ENCODE measurements around the gene FMC1.
A peak's percentile ranks its signal among the peaks of the same experiment; 100 is the strongest.
"Not testable (repeated sequence)": the region's sequence is repeated elsewhere in the genome, so short reads cannot be mapped to it uniquely, and the experiment has no call there.

The FMC1 gene

DNA sequence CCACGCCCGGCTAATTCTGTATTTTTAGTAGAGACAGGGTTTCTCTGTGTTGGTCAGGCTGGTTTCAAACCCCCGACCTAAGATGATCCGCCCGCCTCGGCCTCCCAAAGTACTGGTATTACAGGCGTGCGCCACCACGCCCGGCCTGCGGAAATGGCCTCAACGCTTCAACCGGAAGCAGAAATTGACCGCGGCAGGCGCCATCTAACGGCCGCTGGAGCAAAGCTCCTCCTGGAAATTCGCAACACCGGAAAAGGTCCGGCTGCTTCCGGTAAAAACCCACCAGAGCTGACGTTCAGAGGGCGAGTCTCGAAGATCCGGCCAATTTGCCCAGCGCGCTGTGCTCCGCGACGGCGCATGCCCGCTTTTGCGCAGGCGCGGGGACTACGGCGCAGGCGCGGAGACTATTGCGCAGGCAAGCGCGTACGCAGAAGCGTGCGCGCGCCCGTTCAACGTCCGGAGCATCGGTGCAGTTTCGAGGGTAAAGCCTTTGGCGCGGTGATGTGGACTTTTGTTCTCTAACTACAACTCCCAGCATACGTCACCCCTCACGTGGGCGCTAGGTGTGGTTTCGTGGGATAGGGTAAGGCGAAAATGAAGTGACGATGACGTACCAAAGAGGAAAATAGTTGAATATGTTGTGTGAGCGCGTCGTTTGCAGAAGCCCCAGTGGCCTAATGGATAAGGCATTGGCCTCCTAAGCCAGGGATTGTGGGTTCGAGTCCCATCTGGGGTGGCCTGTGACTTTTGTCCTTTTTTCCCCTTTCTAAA is 915 bp upstream of the FMC1 start:
- DNase-seq (ENCODE audit: low read depth), result peak; percentile 100

DNA sequence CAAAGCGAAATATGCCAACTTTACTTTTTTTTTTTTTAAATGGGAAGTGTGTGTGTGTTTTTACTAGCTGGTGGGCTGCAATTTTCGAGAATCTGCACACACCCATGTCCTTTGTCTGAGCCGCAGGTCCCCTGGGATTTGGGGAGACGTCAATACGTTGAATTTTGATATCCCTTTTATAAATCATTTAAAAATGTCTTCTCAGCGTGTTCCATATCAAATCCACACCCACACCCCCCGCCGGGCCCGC is 404 bp upstream of the FMC1 start:
- DNase-seq (ENCODE audit: low read depth), result no peak

GRCh38 chr7:139341776-139342226 is 664 bp downstream of the FMC1 start:
- DNase-seq (ENCODE audit: low read depth), result no peak

DNA sequence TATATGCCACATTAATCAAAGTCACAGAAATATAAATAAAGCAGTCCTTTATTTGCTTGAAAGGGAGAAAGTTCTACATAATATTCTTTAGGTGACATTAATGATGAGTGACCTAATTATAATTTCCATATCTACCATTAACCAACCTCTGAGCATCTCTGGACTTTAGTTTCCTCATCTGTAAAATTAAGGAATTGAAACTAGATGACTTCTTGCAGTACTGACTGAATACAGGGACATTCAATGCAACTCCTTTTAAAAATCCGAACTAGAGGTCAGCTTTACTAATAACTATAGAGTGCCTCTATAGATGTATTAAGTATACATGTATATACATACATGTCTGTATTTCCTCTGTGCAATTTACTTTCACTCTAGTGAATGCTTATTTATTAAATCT is 3.9 kb downstream of the FMC1 start:
- DNase-seq (ENCODE audit: low read depth), result no peak

DNA sequence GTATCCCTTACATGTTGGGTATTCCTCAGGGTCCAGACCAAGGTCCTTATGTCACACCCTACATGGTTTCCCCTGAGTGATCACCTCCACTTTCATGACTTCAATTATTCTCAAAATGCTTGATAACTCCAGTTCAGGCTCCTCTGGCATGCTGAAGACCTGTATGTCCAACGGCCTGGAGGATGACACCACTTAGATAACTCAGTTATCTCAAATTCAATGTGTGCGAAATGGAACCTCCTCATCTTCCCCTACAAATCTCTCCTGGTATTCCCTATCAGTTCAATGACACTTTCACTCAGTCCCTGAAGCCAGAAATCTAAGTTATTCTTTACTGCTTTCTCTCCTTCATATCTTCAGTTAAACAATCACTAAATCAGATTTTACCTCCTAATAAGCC is 9.9 kb downstream of the FMC1 start:
- no peak for DNase-seq (ENCODE audit: low read depth)

DNA sequence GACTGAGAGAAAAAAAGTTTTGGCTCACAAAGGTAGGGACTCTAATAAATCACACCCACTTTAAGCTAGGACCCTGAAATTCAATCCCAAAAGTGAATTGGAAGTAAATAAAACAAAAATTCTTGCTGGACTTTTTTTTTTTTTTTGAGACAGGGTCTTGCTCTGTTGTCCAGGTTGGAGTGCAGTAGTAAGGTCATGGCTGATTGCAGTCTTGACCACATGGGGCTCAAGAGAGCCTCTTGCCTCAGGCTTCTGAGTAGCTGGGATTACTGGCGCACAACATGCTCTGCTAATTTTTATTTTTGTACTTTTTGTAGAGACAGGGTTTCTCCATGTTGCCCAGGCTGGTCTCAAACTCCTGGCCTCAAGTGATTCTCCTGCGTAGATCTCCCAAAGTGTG is 13.6 kb downstream of the FMC1 start:
- no peak for DNase-seq (ENCODE audit: low read depth)

DNA sequence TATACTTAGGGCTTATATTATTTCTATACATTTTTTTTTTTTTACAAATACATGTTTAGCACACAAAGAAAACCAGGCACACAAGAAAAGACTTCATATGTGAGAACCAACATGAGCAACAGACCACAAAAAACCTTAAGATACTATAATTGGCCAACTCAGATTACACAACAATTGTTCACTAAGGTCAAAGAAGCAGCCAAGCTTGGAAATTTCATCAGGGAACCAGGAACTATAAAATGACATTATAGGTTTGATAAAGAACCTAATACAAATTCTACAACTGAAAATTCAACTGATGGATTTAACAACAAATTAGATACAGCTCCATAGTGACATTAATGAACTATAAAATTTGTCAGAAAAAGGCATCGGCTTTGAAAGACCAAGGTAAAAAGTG is 14.2 kb downstream of the FMC1 start:
- no peak for DNase-seq (ENCODE audit: low read depth)

DNA sequence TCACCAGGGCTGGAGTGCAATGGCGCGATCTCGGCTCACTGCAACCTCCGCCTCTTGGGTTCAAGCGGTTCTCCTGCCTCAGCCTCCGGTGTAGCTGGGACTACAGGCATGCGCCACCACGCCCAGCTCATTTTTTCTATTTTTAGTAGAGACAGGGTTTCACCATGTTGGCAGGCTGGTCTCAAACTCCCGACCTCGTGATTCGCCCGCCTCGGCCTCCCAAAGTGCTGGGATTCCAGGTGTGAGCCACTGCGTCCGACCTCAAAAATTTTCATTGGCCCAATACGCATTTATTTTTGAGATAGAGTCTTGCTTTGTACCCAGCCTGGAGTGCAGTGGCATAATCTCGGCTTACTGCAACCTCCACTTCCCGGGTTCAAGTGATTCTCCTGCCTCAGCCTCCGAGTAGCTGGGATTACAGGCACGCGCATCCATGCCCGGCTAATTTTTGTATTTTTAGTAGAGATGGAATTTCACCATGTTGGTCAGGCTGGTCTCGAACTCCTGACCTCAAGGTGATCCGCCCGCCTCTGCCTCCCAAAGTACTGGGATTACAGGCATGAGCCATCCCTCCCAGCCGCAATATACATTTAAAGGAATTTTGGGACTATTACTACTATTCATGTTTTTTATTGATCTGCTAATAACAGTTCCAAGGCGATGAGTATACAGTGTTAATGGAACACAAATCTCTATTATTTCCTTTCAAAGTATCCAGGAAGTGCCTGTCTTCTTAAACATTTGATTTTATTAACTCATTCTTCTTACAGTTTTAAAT is 16.8 kb downstream of the FMC1 start:
- DNase-seq (ENCODE audit: low read depth), result not testable (repeated sequence)

DNA sequence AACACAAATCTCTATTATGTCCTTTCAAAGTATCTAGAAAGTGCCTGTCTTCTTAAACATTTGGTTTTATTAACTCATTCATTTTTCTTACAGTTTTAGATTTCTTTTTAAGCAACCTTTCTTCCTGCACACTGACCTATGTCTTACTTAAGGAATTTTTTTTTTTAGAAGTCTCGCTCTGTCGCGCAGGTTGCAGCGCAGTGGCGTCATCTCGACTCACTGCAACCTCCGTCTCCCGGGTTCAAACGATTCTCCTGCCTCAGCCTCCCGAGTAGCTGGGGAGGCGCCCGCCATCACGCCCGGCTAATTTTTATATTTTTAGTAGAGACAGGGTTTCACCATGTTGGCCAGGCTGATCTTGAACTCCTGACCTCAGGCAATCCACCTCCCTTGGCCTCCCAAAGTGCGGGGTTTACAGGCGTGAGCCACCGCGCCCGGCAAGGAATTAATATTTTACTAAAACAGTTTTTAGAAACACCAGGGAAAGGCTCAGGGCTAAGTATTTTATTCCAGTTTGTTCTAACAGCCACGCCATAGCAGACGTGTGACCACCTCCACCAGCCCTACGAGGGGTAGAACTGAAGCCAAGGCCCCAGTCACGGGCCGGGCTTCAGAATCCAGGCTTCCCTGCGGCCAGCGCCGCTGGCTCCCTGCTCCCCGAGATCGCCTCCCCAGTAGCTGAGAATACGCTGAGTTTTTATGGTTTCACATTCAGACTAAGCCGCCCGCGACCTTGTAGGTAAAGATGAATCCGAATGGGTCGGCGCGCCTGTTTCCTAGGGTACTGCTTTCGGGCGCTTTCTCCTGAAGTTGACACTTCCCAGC is 17.6 kb downstream of the FMC1 start:
- peak; percentile 43 for DNase-seq (ENCODE audit: low read depth)

GRCh38 chr7:139359366-139360209 is 18.5 kb downstream of the FMC1 start, which contains the start of gene LUC7L2:
TSS of gene LUC7L2 (plus strand) at chr7:139359894. CDS start at chr7:139360262, 368 bp downstream.
- DNase-seq (ENCODE audit: low read depth), result peak; percentile 98

- DNase-seq (ENCODE audit: low read depth), result peak; percentile 91
Measured at GRCh38 chr7:139360210-139360947, 19.2 kb downstream of the FMC1 start.

DNA sequence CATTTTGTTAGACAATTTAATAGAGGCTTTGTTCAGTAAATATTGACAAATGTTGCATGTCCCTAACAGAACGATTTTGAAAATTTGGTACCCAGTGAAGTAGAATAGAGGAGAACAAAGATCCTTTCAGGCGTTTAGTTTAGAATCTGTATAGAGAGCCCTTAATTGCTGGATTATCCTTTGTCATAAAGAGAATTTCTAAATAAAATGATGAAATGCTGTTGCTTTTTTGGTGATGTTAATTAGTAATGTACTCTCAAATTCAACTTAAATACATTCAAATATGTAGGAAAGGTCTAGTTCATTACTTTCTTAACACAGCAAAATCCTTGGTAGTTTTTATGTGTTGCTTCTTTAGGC is 19.8 kb downstream of the FMC1 start:
- DNase-seq (ENCODE audit: low read depth), result no peak

DNA sequence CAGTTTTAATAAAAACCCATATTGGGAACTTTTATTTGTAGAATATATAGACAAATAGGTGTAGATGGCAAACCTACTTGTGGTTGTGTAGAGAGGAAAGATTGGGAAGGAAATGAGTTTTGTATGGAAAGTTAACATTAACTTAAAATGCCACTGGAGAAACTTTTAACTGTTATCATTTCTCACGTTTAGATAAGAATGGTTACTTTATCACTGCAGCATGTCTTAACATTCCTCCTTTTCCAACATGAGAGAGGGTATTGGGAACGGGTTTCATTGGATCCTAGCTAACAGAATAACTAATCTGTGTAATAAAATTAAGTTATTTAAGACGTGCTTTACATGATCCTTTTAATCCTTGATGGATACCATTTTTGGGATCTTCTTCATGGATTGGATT is 20.4 kb downstream of the FMC1 start:
- no peak for DNase-seq (ENCODE audit: low read depth)

GRCh38 chr7:139362302-139362701 is 21.2 kb downstream of the FMC1 start:
- DNase-seq (ENCODE audit: low read depth), result no peak

DNA sequence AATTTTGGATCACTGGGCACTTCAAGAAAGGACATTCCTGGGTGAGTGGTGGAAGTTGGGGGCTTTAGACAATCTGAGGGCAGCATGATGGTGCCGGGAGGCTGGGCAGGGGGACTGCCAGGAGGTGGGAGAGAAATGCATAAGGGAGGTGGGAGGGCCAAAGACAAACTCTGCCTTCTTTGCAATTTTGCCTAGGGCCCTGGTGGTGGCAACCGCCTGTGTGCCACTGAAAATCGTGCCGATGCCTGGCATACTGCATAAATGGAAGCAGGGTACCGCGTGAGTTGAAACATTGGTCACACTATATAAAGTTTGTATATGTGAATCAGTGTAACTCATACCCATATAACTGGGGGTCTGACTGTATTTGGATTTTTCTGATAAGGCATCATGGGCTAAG is 21.8 kb downstream of the FMC1 start:
- DNase-seq (ENCODE audit: low read depth), result no peak

- DNase-seq (ENCODE audit: low read depth), result no peak
Measured at GRCh38 chr7:139365336-139365735, 24.2 kb downstream of the FMC1 start.

- DNase-seq (ENCODE audit: low read depth), result no peak
Measured at GRCh38 chr7:139366400-139366799, 25.3 kb downstream of the FMC1 start.

- DNase-seq (ENCODE audit: low read depth), result no peak
Measured at GRCh38 chr7:139367438-139368155, 26.5 kb downstream of the FMC1 start.

DNA sequence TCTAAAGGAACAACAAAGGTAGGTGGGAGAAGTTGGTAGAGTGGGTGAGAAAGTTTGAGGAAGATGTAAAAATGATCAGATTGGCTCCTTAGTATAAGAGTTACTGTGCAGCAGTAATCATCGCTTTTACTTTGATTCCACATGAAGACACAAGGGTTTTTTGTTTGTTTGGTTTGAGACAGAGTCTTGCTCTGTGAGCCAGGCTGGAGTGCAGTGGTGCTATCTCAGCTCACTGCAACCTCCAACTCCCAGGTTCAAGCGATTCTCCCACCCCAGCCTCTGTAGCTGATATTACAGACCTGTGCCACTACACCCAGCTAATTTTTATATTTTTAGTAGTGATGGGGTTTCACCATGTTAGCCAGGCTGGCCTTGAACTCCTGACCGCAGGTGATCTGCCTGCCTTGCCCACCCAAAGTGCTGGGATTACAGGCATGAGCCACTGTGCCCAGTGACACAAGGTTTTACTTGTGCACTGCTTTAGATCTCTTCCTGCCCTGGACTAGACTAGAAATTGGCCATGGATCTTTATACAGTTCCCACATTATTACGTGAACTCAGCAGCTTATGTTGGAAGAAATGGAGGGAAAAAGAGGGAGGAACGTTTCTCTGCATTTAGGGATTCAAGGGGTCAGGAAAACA is 29.3 kb downstream of the FMC1 start:
- DNase-seq (ENCODE audit: low read depth), result no peak

DNA sequence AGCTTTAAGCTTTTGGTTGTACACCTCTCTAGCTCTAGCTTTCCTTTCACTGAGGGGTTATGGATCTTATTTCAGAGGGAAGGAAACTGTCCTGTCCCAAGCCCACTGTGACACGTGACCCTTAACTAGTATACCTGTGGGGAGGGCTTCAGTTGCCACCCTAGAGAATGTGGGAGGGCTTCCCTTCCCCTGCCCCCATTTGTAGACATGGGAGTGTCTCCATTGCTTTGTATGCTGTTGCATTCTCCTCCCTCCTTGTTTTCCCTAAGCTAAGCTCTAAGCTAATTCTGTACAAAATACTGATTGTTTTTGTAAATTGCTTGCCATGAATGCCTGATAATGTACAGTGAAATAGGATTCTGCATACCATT is 29.8 kb downstream of the FMC1 start:
- no peak for DNase-seq (ENCODE audit: low read depth)
